ENCODE data around the gene KIF26B.

- TF ChIP-seq POLR2A (IDR thresholded peaks at IDR 0.05; ENCODE audit: low read depth, low read length) (no peak), USF2 (IDR thresholded peaks at IDR 0.05; ENCODE audit: low read depth, low read length) (no peak), SMC3 (IDR thresholded peaks at IDR 0.05; ENCODE audit: low read depth, low read length) (no peak), RAD21 (IDR thresholded peaks at IDR 0.05; ENCODE audit: low read length) (no peak), MAFK (IDR thresholded peaks at IDR 0.05; ENCODE audit: low read depth, low read length) (no peak), MAZ (IDR thresholded peaks at IDR 0.05; ENCODE audit: borderline replicate concordance, low read depth, low read length) (no peak)
- TF ChIP-seq, protein P1, sequence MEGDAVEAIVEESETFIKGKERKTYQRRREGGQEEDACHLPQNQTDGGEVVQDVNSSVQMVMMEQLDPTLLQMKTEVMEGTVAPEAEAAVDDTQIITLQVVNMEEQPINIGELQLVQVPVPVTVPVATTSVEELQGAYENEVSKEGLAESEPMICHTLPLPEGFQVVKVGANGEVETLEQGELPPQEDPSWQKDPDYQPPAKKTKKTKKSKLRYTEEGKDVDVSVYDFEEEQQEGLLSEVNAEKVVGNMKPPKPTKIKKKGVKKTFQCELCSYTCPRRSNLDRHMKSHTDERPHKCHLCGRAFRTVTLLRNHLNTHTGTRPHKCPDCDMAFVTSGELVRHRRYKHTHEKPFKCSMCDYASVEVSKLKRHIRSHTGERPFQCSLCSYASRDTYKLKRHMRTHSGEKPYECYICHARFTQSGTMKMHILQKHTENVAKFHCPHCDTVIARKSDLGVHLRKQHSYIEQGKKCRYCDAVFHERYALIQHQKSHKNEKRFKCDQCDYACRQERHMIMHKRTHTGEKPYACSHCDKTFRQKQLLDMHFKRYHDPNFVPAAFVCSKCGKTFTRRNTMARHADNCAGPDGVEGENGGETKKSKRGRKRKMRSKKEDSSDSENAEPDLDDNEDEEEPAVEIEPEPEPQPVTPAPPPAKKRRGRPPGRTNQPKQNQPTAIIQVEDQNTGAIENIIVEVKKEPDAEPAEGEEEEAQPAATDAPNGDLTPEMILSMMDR (conservative IDR thresholded peaks at IDR 0.05; ENCODE audit: low read depth, low read length), result no peak
These were observed 539.4 kb downstream of the KIF26B start for GRCh38 chr1:245693941-245694752.

Measured in IMR-90 (cell line).